Astrocyte (in vitro differentiated cells and primary cell): ENCODE measurements around the gene SERPINF2. TPM values are rescaled to one million over a fixed set of nuclear protein-coding genes. Genes with fewer than 3 reads are reported as not detected.
A peak's percentile ranks its signal among the peaks of the same experiment; 100 is the strongest.

ENCODE experiments used
- DNase-seq: peaks from one replicate; pipeline ENCODE4 v3.0.0-alpha.2; 2010; ENCODE audit warnings: low read depth
- FAIRE-seq: peaks from 2 replicates; lab custom pipeline; 2011; peaks lifted over from hg19 to GRCh38; lab: Jason Lieb, UNC
- H2AFZ ChIP-seq: 2 replicates; pipeline ENCODE4 v1.6.0; 2012; ENCODE audit warnings: low read depth, low read length, inconsistent platforms
- H3K27ac ChIP-seq: 2 replicates; pipeline ENCODE4 v1.5.1; 2011; ENCODE audit warnings: low read depth, low read length, inconsistent platforms
- H3K27me3 ChIP-seq: 2 replicates; pipeline ENCODE4 v1.6.0; 2011; ENCODE audit warnings: low read length, inconsistent platforms; ENCODE audit not compliant: insufficient read depth
- H3K36me3 ChIP-seq: 2 replicates; pipeline ENCODE4 v1.5.1; 2011; ENCODE audit warnings: low read length, inconsistent platforms; ENCODE audit not compliant: insufficient read depth
- H3K4me1 ChIP-seq: 2 replicates; pipeline ENCODE4 v1.5.1; 2011; ENCODE audit warnings: low read length, inconsistent platforms; ENCODE audit not compliant: insufficient read depth
- H3K4me2 ChIP-seq: 2 replicates; pipeline ENCODE4 v1.6.0; 2012; ENCODE audit warnings: low read length, inconsistent platforms
- H3K4me3 ChIP-seq: 2 replicates; pipeline ENCODE4 v1.5.1; 2011; ENCODE audit warnings: low read depth, mild to moderate bottlenecking, low read length, inconsistent platforms; ENCODE audit not compliant: insufficient read depth
- H3K79me2 ChIP-seq: 2 replicates; pipeline ENCODE4 v1.6.0; 2012; ENCODE audit warnings: mild to moderate bottlenecking, low read length, inconsistent platforms; ENCODE audit not compliant: insufficient read depth
- H3K9ac ChIP-seq: 2 replicates; pipeline ENCODE4 v1.6.0; 2012; ENCODE audit warnings: mild to moderate bottlenecking, low read length, inconsistent platforms
- H3K9me3 ChIP-seq: 2 replicates; pipeline ENCODE4 v1.5.1; 2012; ENCODE audit warnings: low read depth, mild to moderate bottlenecking, low read length, inconsistent platforms; ENCODE audit not compliant: insufficient read depth
- H4K20me1 ChIP-seq: 2 replicates; pipeline ENCODE4 v1.6.0; 2012; ENCODE audit warnings: low read length, inconsistent platforms; ENCODE audit not compliant: insufficient read depth
- H3K27ac Mint-ChIP-seq: one replicate; pipeline ENCODE4 v1.8.0; 2021; ENCODE audit warnings: mild to moderate bottlenecking, mixed read lengths; ENCODE audit not compliant: unreplicated experiment
- H3K27me3 Mint-ChIP-seq: one replicate; pipeline ENCODE4 v1.8.0; 2021; ENCODE audit warnings: low read depth, mixed read lengths; ENCODE audit not compliant: unreplicated experiment
- H3K36me3 Mint-ChIP-seq: one replicate; pipeline ENCODE4 v1.8.0; 2021; ENCODE audit warnings: low read depth, mixed read lengths; ENCODE audit not compliant: unreplicated experiment
- H3K4me1 Mint-ChIP-seq: one replicate; pipeline ENCODE4 v1.8.0; 2021; ENCODE audit warnings: low read depth, mixed read lengths; ENCODE audit not compliant: unreplicated experiment
- H3K4me3 Mint-ChIP-seq: one replicate; pipeline ENCODE4 v1.8.0; 2021; ENCODE audit warnings: mild to moderate bottlenecking, moderate library complexity, mixed read lengths; ENCODE audit not compliant: unreplicated experiment
- H3K9me3 Mint-ChIP-seq: one replicate; pipeline ENCODE4 v1.8.0; 2021; ENCODE audit warnings: mild to moderate bottlenecking, mixed read lengths; ENCODE audit not compliant: unreplicated experiment
- CTCF ChIP-seq: IDR thresholded peaks from 2 replicates; pipeline ENCODE4 v1.5.1; 2011; ENCODE audit warnings: low read depth, mild to moderate bottlenecking, inconsistent platforms, low read length, moderate library complexity; ENCODE audit not compliant: insufficient read depth
- EZH2 ChIP-seq: IDR thresholded peaks from 2 replicates; pipeline ENCODE4 v1.6.1; 2012; ENCODE audit warnings: mild to moderate bottlenecking, low read length, inconsistent platforms; ENCODE audit not compliant: insufficient read depth
- total RNA-seq: library from RNA; stranded (reverse); gene quantifications from 2 replicates; pipeline ENCODE4 v1.2.1, GENCODE V29; 2021

Gene SERPINF2
- total RNA-seq, 1 donor from 2014 or later = 0.11 TPM

- Histone ChIP-seq H3K27ac (peak overlapping the region; percentile 11), H3K4me2 (peak overlapping the region; percentile 97), H3K9ac (peak overlapping the region; percentile 68), H3K27me3 (no peaks in the 10 kb centered on the region), H3K4me1 (peaks cover 23% of the 10 kb centered on the region), H4K20me1 (peaks cover 58% of the 10 kb centered on the region), H3K9me3 (no peaks in the 10 kb centered on the region), H3K36me3 (peaks cover 31% of the 10 kb centered on the region), H3K79me2 (peaks cover 53% of the 10 kb centered on the region), H2AFZ (no peak overlapping the region), H3K4me3 (peak overlapping the region; percentile 60)
- TF ChIP-seq EZH2 (no peak), CTCF (no peak)
- Mint-ChIP-seq H3K9me3 (no peaks in the 10 kb centered on the region), H3K36me3 (peaks cover 22% of the 10 kb centered on the region), H3K27ac (peak overlapping the region; percentile 66), H3K4me3 (peak overlapping the region; percentile 96), H3K4me1 (peaks cover 25% of the 10 kb centered on the region), H3K27me3 (no peaks in the 10 kb centered on the region)
- FAIRE-seq = no peak
- DNase-seq = no peak
Measured at GRCh38 chr17:1710807-1711553, 31.7 kb upstream of the SERPINF2 start.

- Histone ChIP-seq H3K79me2 (peaks cover 54% of the 10 kb centered on the region), H3K27ac (no peak overlapping the region), H3K36me3 (peaks cover 31% of the 10 kb centered on the region), H3K4me2 (peak overlapping the region; percentile 97), H3K27me3 (no peaks in the 10 kb centered on the region), H3K9me3 (no peaks in the 10 kb centered on the region), H3K4me3 (no peak overlapping the region), H3K9ac (no peak overlapping the region), H2AFZ (no peak overlapping the region), H4K20me1 (peaks cover 58% of the 10 kb centered on the region), H3K4me1 (peaks cover 23% of the 10 kb centered on the region)
- no peak for TF ChIP-seq EZH2
- TF ChIP-seq CTCF = no peak
- no peak for DNase-seq
- Mint-ChIP-seq H3K4me3 (peak overlapping the region; percentile 96), H3K4me1 (peaks cover 25% of the 10 kb centered on the region), H3K27me3 (no peaks in the 10 kb centered on the region), H3K9me3 (no peaks in the 10 kb centered on the region), H3K27ac (peak overlapping the region; percentile 47), H3K36me3 (peaks cover 22% of the 10 kb centered on the region)
- no peak for FAIRE-seq
Measured at GRCh38 chr17:1711804-1712203, 30.9 kb upstream of the SERPINF2 start.

- FAIRE-seq (no peak), DNase-seq (no peak)
- Histone ChIP-seq H3K36me3 (peaks cover 31% of the 10 kb centered on the region), H2AFZ (no peak overlapping the region), H3K4me1 (peaks cover 23% of the 10 kb centered on the region), H3K79me2 (peaks cover 54% of the 10 kb centered on the region), H3K27ac (no peak overlapping the region), H4K20me1 (peaks cover 55% of the 10 kb centered on the region), H3K9ac (peak overlapping the region; percentile 87), H3K9me3 (no peaks in the 10 kb centered on the region), H3K4me3 (peak overlapping the region; percentile 80), H3K4me2 (peak overlapping the region; percentile 97), H3K27me3 (no peaks in the 10 kb centered on the region)
- Mint-ChIP-seq H3K27me3 (no peaks in the 10 kb centered on the region), H3K4me3 (peak overlapping the region; percentile 96), H3K9me3 (no peaks in the 10 kb centered on the region), H3K4me1 (peaks cover 25% of the 10 kb centered on the region), H3K27ac (no peak overlapping the region), H3K36me3 (peaks cover 22% of the 10 kb centered on the region)
- TF ChIP-seq CTCF (no peak), EZH2 (no peak)
Measured at GRCh38 chr17:1712271-1712670, 30.4 kb upstream of the SERPINF2 start.
